SU-DHL-6 (cell line): ENCODE results near the gene ZNF862.
"Not testable (repeated sequence)": the region's sequence is repeated elsewhere in the genome, so short reads cannot be mapped to it uniquely, and the experiment has no call there.

Experiments used
- H2AFZ ChIP-seq: fragments of 200-600 bp; sonication (generic); 2 replicates; pipeline ENCODE4 v1.6.1; 2014; ENCODE audit warnings: low read depth, mild to moderate bottlenecking, moderate library complexity, mixed read lengths, antibody characterized with exemption, low read length; ENCODE audit not compliant: severe bottlenecking
- H3F3A ChIP-seq: fragments of 200-600 bp; shearing (Covaris generic); 2 replicates; pipeline ENCODE4 v1.6.0; 2016; ENCODE audit warnings: antibody characterized with exemption, mild to moderate bottlenecking; ENCODE audit not compliant: insufficient read depth
- H3K27ac ChIP-seq: fragments of 200-600 bp; sonication (generic); 2 replicates; pipeline ENCODE4 v1.5.1; 2016; ENCODE audit warnings: low read depth, mild to moderate bottlenecking, low read length, moderate library complexity, mixed read lengths
- H3K27me3 ChIP-seq: fragments of 200-600 bp; sonication (generic), shearing (Covaris generic); 2 replicates; pipeline ENCODE4 v1.6.0; 2014; ENCODE audit warnings: mild to moderate bottlenecking, low read length
- H3K36me3 ChIP-seq: fragments of 200-600 bp; sonication (generic); 2 replicates; pipeline ENCODE4 v1.6.1; 2014; ENCODE audit warnings: mild to moderate bottlenecking, low read length, mixed read lengths
- H3K4me2 ChIP-seq: fragments of 300-600, 200-600 bp; shearing (Covaris generic), sonication (generic); 2 replicates; pipeline ENCODE4 v1.6.0; 2014; ENCODE audit warnings: low read length, low read depth, mild to moderate bottlenecking; ENCODE audit not compliant: poor library complexity, severe bottlenecking
- H3K4me3 ChIP-seq: fragments of 200-600 bp; sonication (generic); 2 replicates; pipeline ENCODE4 v1.5.1; 2014; ENCODE audit warnings: antibody characterized with exemption, low read length, mild to moderate bottlenecking, mixed read lengths; ENCODE audit not compliant: insufficient read depth, poor library complexity, severe bottlenecking
- H3K79me2 ChIP-seq: fragments of 200-600 bp; sonication (generic); 2 replicates; pipeline ENCODE4 v1.6.1; 2014; ENCODE audit warnings: mild to moderate bottlenecking, low read length, moderate library complexity; ENCODE audit not compliant: insufficient read depth
- H3K9ac ChIP-seq: fragments of 200-600 bp; sonication (generic); 2 replicates; pipeline ENCODE4 v1.7.0; 2014; ENCODE audit warnings: mild to moderate bottlenecking, low read length
- H3K9me2 ChIP-seq: fragments of 200-600 bp; sonication (generic); replicated peaks from 2 replicates; pipeline ENCODE4 v1.6.1; 2014; ENCODE audit warnings: low read length; ENCODE audit not compliant: insufficient read depth
- H3K9me3 ChIP-seq: fragments of 200-600 bp; sonication (generic); 2 replicates; pipeline ENCODE4 v1.6.1; 2014; ENCODE audit warnings: low read length, mixed read lengths; ENCODE audit not compliant: insufficient read depth
- H4K20me1 ChIP-seq: fragments of 200-600 bp; sonication (generic); 2 replicates; pipeline ENCODE4 v1.6.1; 2014; ENCODE audit warnings: low read depth, mild to moderate bottlenecking, antibody characterized with exemption, low read length, moderate library complexity, mixed read lengths
- EZH2phosphoT487 ChIP-seq: fragments of 200-600 bp; sonication (generic), shearing (Covaris generic); conservative IDR thresholded peaks from 2 replicates; pipeline ENCODE4 v1.6.1; 2018; ENCODE audit warnings: mild to moderate bottlenecking, antibody characterized with exemption, low read length, moderate library complexity, mixed read lengths
- TF ChIP-seq, protein P1 (sequence below): fragments of 200-600 bp; sonication (generic); IDR thresholded peaks from one replicate; pipeline ENCODE4 v1.5.1; 2017; ENCODE audit warnings: antibody characterized with exemption, mild to moderate bottlenecking, low read length, moderate library complexity; ENCODE audit not compliant: insufficient read depth, poor library complexity, severe bottlenecking

ZNF862 gene

GRCh38 chr7:149887311-149887710, 49.1 kb downstream of the ZNF862 start:
- H3K27ac ChIP-seq = no peak overlapping the region
- no peaks in the 10 kb centered on the region for H3K9me2 ChIP-seq
- no peak overlapping the region for H3K4me2 ChIP-seq
- TF ChIP-seq EZH2phosphoT487 = no peak
- TF ChIP-seq, protein P1, sequence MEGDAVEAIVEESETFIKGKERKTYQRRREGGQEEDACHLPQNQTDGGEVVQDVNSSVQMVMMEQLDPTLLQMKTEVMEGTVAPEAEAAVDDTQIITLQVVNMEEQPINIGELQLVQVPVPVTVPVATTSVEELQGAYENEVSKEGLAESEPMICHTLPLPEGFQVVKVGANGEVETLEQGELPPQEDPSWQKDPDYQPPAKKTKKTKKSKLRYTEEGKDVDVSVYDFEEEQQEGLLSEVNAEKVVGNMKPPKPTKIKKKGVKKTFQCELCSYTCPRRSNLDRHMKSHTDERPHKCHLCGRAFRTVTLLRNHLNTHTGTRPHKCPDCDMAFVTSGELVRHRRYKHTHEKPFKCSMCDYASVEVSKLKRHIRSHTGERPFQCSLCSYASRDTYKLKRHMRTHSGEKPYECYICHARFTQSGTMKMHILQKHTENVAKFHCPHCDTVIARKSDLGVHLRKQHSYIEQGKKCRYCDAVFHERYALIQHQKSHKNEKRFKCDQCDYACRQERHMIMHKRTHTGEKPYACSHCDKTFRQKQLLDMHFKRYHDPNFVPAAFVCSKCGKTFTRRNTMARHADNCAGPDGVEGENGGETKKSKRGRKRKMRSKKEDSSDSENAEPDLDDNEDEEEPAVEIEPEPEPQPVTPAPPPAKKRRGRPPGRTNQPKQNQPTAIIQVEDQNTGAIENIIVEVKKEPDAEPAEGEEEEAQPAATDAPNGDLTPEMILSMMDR = no peak
- no peak overlapping the region for H3K9ac ChIP-seq
- H2AFZ ChIP-seq = no peak overlapping the region
- H3K9me3 ChIP-seq = no peaks in the 10 kb centered on the region
- no peaks in the 10 kb centered on the region for H3K27me3 ChIP-seq
- no peaks in the 10 kb centered on the region for H4K20me1 ChIP-seq
- no peaks in the 10 kb centered on the region for H3K79me2 ChIP-seq
- H3K36me3 ChIP-seq = no peaks in the 10 kb centered on the region
- no peaks in the 10 kb centered on the region for H3F3A ChIP-seq
- no peak overlapping the region for H3K4me3 ChIP-seq

DNA sequence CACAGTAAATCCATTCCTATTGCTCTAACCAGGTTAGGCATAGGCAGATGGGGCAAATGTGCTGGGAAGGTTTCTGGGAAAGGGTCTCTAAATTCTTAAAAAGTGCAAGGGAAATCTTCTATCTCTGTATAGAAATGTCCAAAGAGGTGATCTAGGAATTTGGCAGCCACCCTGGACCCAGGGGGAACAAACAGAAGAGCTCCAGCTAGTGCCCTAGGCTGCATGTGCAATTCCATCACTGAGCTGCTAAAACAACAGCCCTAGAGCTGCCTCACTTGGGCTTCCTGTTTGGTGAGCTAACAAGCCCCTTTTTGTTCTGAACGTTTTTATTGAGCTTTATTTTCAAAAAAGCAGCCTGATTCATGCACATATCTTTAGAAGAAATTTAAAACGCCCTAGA, 52.5 kb downstream of the ZNF862 start:
- not testable (repeated sequence) for H3K9me3 ChIP-seq, H3K27me3 ChIP-seq, H3K4me3 ChIP-seq, H3K9me2 ChIP-seq, H3K27ac ChIP-seq, H2AFZ ChIP-seq, H3F3A ChIP-seq, H3K4me2 ChIP-seq, H3K9ac ChIP-seq, H3K79me2 ChIP-seq, H3K36me3 ChIP-seq, H4K20me1 ChIP-seq

DNA sequence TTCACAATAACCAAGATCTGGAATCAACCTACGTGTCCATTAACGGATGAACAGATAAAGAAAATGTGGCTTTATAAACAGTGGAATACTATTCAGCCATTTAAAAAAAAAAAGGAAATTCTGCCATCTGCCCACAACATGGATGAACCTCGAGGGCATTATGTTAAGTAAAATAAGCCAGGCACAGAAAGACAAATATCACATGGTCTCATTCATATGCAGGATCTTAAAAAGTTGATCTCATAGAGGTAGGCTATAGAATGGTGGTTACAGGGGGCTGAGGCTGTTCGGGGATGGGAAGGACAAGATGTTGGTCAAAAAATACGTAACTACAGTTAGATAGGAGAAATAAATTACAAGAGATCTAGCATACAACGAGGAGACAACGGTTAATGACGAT, 56.8 kb downstream of the ZNF862 start:
- not testable (repeated sequence) for H2AFZ ChIP-seq, H3K4me3 ChIP-seq, H3K9me3 ChIP-seq, H3K4me2 ChIP-seq, H3K36me3 ChIP-seq, H3K27me3 ChIP-seq, H3K9ac ChIP-seq, H4K20me1 ChIP-seq, H3K27ac ChIP-seq, H3K9me2 ChIP-seq, H3K79me2 ChIP-seq, H3F3A ChIP-seq

DNA sequence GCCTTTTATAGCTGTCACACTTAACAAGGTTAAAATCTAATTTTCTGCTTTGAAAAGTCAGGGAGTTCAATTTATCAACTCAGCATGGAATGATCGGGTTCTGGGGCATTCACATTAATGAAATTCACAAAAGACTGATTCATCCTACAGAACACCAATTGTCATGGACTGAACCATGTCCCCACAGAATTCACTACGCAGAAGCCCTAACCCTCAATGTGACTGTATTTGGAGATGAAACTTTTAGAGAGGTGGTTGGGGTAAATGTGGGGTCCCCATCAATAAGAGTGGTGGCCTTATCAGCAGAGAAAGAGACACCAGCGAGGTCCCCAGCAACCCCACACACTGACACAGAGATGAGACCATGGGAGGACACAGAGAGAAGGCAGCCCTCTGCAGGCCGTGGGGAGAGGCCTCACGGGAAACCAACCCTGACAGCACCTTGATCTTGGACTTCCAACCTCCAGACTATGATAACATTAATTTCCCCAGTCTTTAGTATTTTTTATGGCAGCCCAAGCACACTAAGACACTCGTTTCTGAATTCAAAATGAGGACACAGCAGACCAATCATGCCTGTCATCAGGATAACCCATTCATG, 69.7 kb downstream of the ZNF862 start:
- not testable (repeated sequence) for H2AFZ ChIP-seq, H3K79me2 ChIP-seq, H3K9ac ChIP-seq, H3K9me3 ChIP-seq, H3K36me3 ChIP-seq, H3K27ac ChIP-seq, H3K27me3 ChIP-seq, H3F3A ChIP-seq, H3K4me2 ChIP-seq, H3K4me3 ChIP-seq, H4K20me1 ChIP-seq, H3K9me2 ChIP-seq

GRCh38 chr7:149910219-149910618, 72.0 kb downstream of the ZNF862 start:
- H3K27ac ChIP-seq, H3F3A ChIP-seq, H3K9ac ChIP-seq, H3K4me3 ChIP-seq, H3K4me2 ChIP-seq, H3K36me3 ChIP-seq, H4K20me1 ChIP-seq, H3K9me2 ChIP-seq, H2AFZ ChIP-seq, H3K9me3 ChIP-seq, H3K27me3 ChIP-seq, H3K79me2 ChIP-seq: not testable (repeated sequence)

DNA sequence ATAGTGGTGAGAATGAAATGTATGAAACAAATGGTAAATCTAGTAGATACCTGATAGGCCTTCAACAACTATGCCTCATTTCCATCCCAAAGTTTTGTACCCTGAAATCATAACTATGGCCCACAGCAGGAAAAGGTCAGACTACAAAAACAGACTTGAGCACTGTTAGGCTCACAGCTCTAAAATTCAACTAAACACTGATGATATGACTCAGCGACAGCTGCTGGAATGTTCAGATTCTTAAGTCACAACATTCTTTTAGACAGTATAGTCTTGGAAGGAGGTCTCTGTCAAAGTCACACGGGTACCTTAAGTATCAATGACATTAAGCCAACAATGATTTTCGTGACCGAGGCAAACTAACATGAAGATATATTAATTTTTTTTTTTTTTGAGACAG, 74.0 kb downstream of the ZNF862 start:
- not testable (repeated sequence) for H3K4me3 ChIP-seq, H2AFZ ChIP-seq, H3K4me2 ChIP-seq, H3K79me2 ChIP-seq, H3F3A ChIP-seq, H3K9me2 ChIP-seq, H3K9ac ChIP-seq, H4K20me1 ChIP-seq, H3K27me3 ChIP-seq, H3K27ac ChIP-seq, H3K36me3 ChIP-seq, H3K9me3 ChIP-seq
